ENCODE results near the gene ARHGAP10. TPM values are rescaled to one million over a fixed set of nuclear protein-coding genes. Genes with fewer than 3 reads are reported as not detected.

Gene ARHGAP10
- total RNA-seq, 2 experiments from 2014 or later: 3.6 to 3.8 TPM

GRCh38 chr4:147772459-147772969 is 40.6 kb downstream of the ARHGAP10 start:
- no peak overlapping the region for H3K27ac Mint-ChIP-seq
- H3K4me1 Mint-ChIP-seq (ENCODE audit: low read depth): peaks cover 8% of the 10 kb centered on the region
- CTCF ChIA-PET: no interaction called here

DNA sequence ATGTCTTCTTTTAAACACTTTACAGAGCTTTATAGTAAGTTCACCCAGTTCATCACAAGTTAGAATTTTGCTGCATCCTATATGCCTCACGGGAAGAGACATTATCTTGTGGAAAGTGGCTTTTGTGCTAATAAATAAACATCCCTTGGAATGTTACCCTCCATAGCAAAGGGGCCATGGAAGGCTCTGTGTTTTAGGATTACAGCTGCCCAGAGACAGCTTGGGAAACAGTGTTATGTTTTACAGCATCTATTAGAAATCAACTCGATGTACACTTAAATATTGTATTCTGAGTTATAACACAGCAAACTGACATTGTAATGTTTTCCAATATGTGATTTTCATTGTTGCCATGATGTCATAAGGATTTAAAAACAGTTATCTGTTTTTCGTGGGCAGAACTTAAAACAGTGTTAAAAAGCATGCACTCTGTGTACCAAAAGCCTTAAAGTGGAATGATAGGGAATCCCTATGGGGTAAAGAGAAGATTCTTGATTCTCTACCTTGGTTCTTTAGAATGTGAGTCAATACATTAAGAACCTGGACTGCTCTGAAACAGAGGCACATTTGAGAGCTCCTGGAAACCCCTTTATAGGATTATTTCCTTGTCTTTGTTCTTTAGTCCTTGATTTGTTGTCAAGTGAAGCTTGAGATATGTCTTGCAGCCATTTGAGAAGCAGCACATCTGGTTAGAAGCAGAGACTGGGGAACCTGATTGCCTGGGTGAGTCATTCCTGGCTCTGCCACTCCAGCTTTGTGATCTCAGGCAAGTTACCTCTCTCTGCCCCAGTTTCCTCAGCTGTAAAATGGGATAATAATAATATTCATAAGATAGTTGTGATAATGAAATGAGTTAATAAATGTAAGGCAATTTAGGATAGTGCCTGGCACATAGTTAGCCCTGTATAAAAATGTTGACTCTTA is 41.6 kb downstream of the ARHGAP10 start:
- Mint-ChIP-seq H3K4me1 (ENCODE audit: low read depth) (peaks cover 8% of the 10 kb centered on the region), H3K27ac (no peak overlapping the region), H3K36me3 (ENCODE audit: low read depth) (no peaks in the 10 kb centered on the region), H3K27me3 (ENCODE audit: low read depth) (no peaks in the 10 kb centered on the region), H3K9me3 (no peaks in the 10 kb centered on the region), H3K4me3 (no peak overlapping the region)
- intact Hi-C loops (cut with micrococcal nuclease): no loop called here
- CTCF ChIA-PET: interaction anchor here (0.6 kb wide), 1 partner anchor 23 kb away, joined by 3 read pairs; no protein-coding TSS in a partner anchor
- DNase-seq: no peak

More at GRCh38 chr4:147772459-147772969, 40.6 kb downstream of the ARHGAP10 start:
- no peak for DNase-seq
- Mint-ChIP-seq H3K4me3 (no peak overlapping the region), H3K27me3 (ENCODE audit: low read depth) (no peaks in the 10 kb centered on the region), H3K36me3 (ENCODE audit: low read depth) (no peaks in the 10 kb centered on the region), H3K9me3 (no peaks in the 10 kb centered on the region)
- intact Hi-C loops (cut with micrococcal nuclease): no loop called here

DNA sequence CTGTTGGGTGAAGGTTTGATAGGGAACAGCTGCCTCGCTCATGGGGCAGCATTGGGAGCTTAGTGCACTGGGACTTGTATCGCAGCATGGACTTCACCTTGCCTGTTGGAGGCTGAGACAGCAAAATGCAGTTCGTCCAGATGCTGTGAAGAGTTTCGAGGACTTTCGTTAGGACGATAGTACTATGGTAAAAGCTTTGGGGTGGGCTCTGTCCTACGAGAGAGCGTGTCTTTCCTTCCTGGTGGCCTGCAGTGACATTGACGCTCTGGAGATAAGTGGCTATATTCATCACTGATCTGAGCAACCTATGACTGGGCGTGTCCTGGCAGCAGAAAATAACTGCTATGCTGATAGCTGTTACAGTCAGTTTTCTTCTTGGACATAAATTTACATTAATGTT is 44.8 kb downstream of the ARHGAP10 start:
- Mint-ChIP-seq H3K4me1 (ENCODE audit: low read depth) (peaks cover 7% of the 10 kb centered on the region), H3K36me3 (ENCODE audit: low read depth) (no peaks in the 10 kb centered on the region), H3K9me3 (no peaks in the 10 kb centered on the region), H3K4me3 (no peak overlapping the region), H3K27ac (no peak overlapping the region), H3K27me3 (ENCODE audit: low read depth) (no peaks in the 10 kb centered on the region)
- DNase-seq: no peak
- CTCF ChIA-PET: interaction anchor here (0.6 kb wide), 1 partner anchor 90 kb away, joined by 3 read pairs; no protein-coding TSS in a partner anchor
- intact Hi-C loops (cut with micrococcal nuclease): no loop called here

GRCh38 chr4:147777456-147778091 is 45.7 kb downstream of the ARHGAP10 start:
- no peak overlapping the region for H3K27ac Mint-ChIP-seq
- peaks cover 11% of the 10 kb centered on the region for H3K4me1 Mint-ChIP-seq (ENCODE audit: low read depth)
- no peaks in the 10 kb centered on the region for H3K36me3 Mint-ChIP-seq (ENCODE audit: low read depth)
- CTCF ChIA-PET: no interaction called here
- H3K9me3 Mint-ChIP-seq: no peaks in the 10 kb centered on the region
- H3K4me3 Mint-ChIP-seq: no peak overlapping the region
- no peaks in the 10 kb centered on the region for H3K27me3 Mint-ChIP-seq (ENCODE audit: low read depth)
- intact Hi-C loops (cut with micrococcal nuclease): no loop called here
- no peak for DNase-seq

DNA sequence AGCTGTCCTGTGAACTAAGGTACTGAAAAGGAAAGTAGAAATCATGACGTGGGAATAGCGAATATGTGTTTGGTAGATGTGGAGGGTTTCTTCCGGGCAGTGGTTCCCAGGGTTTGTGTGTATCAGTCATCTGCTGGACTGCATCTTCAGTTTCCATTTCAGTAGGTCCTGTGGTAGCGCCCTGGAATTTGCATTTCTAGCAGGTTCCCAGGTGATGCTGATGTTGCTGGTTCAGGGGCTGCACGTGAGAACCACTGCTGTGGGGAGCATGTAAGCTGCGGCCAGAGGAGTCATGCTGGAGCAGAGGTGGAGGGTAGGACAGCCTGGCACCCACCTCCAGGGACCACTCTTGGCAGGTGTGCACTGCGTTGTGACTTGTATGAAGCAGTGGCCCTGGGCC is 47.1 kb downstream of the ARHGAP10 start:
- Mint-ChIP-seq H3K4me3 (no peak overlapping the region), H3K4me1 (ENCODE audit: low read depth) (peaks cover 11% of the 10 kb centered on the region), H3K36me3 (ENCODE audit: low read depth) (no peaks in the 10 kb centered on the region), H3K27ac (no peak overlapping the region), H3K9me3 (no peaks in the 10 kb centered on the region), H3K27me3 (ENCODE audit: low read depth) (no peaks in the 10 kb centered on the region)
- no peak for DNase-seq
- intact Hi-C loops (cut with micrococcal nuclease): no loop called here
- CTCF ChIA-PET: no interaction called here

- Mint-ChIP-seq H3K27ac (no peak overlapping the region), H3K9me3 (no peaks in the 10 kb centered on the region), H3K4me3 (no peak overlapping the region), H3K4me1 (ENCODE audit: low read depth) (peaks cover 11% of the 10 kb centered on the region), H3K36me3 (ENCODE audit: low read depth) (no peaks in the 10 kb centered on the region), H3K27me3 (ENCODE audit: low read depth) (no peaks in the 10 kb centered on the region)
- intact Hi-C loops (cut with micrococcal nuclease): no loop called here
- no peak for DNase-seq
- CTCF ChIA-PET: no interaction called here
These were observed 47.6 kb downstream of the ARHGAP10 start for GRCh38 chr4:147779451-147779850.

DNA sequence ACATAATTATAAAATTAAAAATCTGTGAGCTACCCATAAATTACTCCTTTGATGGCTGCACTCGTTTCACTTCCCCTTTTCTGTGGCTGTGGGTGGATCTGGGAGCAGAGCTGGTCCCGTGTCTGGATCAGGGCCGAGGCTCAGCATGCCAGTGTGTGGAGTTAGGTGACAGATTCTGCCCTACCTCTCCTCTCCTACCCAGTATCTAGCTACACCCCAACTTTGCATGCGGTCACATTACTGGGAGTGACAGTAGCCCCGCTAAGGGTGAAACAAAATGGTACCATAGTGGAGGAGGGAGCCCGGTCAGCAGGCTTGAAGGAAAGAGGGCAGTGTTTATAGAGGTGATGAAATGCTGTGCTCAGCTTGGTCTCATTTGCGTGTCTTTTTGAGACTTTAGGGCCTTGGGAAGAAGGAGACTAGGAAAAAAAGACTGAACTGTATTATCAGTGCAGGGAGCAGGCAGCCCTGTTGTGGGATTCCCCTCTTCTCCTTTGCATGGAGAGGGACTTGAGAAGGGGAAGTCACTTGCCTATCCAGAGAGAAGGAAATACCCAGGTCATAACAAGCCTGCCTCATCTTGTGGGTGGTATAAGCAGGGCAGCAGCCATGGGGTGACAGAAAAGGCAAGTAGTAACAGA is 48.4 kb downstream of the ARHGAP10 start:
- Mint-ChIP-seq H3K36me3 (ENCODE audit: low read depth) (no peaks in the 10 kb centered on the region), H3K4me3 (no peak overlapping the region), H3K4me1 (ENCODE audit: low read depth) (peaks cover 11% of the 10 kb centered on the region), H3K27me3 (ENCODE audit: low read depth) (no peaks in the 10 kb centered on the region), H3K27ac (no peak overlapping the region), H3K9me3 (no peaks in the 10 kb centered on the region)
- intact Hi-C loops (cut with micrococcal nuclease): no loop called here
- CTCF ChIA-PET: no interaction called here
- peak; percentile 17 for DNase-seq

DNA sequence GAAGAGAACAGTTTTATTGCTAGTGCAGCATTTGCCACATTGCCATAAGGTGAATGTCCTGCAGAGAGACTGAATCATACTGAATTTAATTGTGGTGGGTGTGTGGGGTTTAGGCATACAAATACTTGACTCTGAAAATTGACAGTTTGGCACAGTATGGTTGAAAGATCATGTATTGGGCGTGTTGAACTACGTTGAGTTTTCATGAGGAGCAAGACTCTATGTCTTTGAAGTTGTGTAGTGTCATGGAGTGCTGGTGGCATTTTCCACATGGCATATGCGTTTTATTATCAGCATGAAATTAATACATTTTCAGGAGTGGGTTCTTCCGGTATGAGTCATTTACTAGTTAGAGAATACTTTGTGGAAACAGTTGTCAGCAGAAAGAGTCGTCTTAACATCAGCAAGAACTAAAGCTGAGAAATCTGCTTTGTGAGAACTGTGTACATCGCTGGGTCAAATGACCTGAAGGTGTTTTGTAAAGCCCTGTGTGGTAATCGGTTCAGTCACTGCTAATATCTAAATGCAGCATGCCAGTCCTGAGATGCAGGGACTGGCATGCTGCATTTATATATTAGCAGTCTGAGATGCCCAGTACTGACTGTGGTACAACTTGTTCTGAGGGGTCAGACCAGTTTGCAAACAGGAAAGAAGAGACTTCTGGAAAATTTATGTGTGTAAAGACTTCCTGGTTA is 50.3 kb downstream of the ARHGAP10 start:
- intact Hi-C loops (cut with micrococcal nuclease): no loop called here
- no peak overlapping the region for H3K4me3 Mint-ChIP-seq
- no peaks in the 10 kb centered on the region for H3K9me3 Mint-ChIP-seq
- no peak overlapping the region for H3K27ac Mint-ChIP-seq
- peaks cover 14% of the 10 kb centered on the region for H3K4me1 Mint-ChIP-seq (ENCODE audit: low read depth)
- DNase-seq: no peak
- H3K36me3 Mint-ChIP-seq (ENCODE audit: low read depth): no peaks in the 10 kb centered on the region
- CTCF ChIA-PET: no interaction called here
- H3K27me3 Mint-ChIP-seq (ENCODE audit: low read depth): no peaks in the 10 kb centered on the region

GRCh38 chr4:147785129-147785528 is 53.2 kb downstream of the ARHGAP10 start:
- Mint-ChIP-seq H3K27me3 (ENCODE audit: low read depth) (no peaks in the 10 kb centered on the region), H3K27ac (no peak overlapping the region), H3K4me3 (no peak overlapping the region), H3K4me1 (ENCODE audit: low read depth) (peaks cover 13% of the 10 kb centered on the region), H3K36me3 (ENCODE audit: low read depth) (no peaks in the 10 kb centered on the region), H3K9me3 (no peaks in the 10 kb centered on the region)
- CTCF ChIA-PET: interaction anchor here (1.1 kb wide), 1 partner anchor 82 kb away, joined by 4 read pairs; no protein-coding TSS in a partner anchor
- no peak for DNase-seq
- intact Hi-C loops (cut with micrococcal nuclease): no loop called here

GRCh38 chr4:147786031-147786430 is 54.1 kb downstream of the ARHGAP10 start:
- Mint-ChIP-seq H3K9me3 (no peaks in the 10 kb centered on the region), H3K36me3 (ENCODE audit: low read depth) (no peaks in the 10 kb centered on the region), H3K27me3 (ENCODE audit: low read depth) (no peaks in the 10 kb centered on the region), H3K4me3 (no peak overlapping the region), H3K4me1 (ENCODE audit: low read depth) (peaks cover 8% of the 10 kb centered on the region), H3K27ac (no peak overlapping the region)
- intact Hi-C loops (cut with micrococcal nuclease): no loop called here
- CTCF ChIA-PET: interaction anchor here (0.5 to 1.8 kb wide), 2 partner anchors 48 to 81 kb away, joined by 3 to 10 read pairs; no protein-coding TSS in a partner anchor
- DNase-seq: no peak

- Mint-ChIP-seq H3K27ac (no peak overlapping the region), H3K4me3 (no peak overlapping the region), H3K4me1 (ENCODE audit: low read depth) (peaks cover 8% of the 10 kb centered on the region), H3K36me3 (ENCODE audit: low read depth) (no peaks in the 10 kb centered on the region), H3K27me3 (ENCODE audit: low read depth) (no peaks in the 10 kb centered on the region), H3K9me3 (no peaks in the 10 kb centered on the region)
- DNase-seq: no peak
- CTCF ChIA-PET: interaction anchor here (1.8 kb wide), 1 partner anchor 80 kb away, joined by 10 read pairs; no protein-coding TSS in a partner anchor
- intact Hi-C loops (cut with micrococcal nuclease): no loop called here
These were observed 54.6 kb downstream of the ARHGAP10 start for GRCh38 chr4:147786531-147786930.

DNA sequence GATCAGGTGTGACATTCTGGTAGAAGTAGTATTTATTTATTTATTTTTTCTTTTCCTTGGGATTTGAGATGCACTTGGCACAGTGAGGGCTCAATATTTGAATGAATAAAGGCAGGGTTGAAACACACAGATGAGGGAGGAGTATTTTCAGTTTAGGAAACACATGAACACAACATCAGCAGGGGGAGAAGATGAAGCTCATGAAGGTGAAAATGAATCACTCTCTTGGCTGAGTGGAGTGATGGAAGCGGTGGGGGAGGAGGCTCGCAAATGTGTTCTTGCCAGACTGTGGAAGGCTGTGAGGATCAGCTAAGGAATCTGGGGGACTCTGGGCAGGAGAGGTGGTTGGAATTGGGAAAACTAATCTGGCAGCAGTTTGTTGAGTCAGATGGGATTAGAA is 55.3 kb downstream of the ARHGAP10 start:
- DNase-seq: no peak
- Mint-ChIP-seq H3K36me3 (ENCODE audit: low read depth) (no peaks in the 10 kb centered on the region), H3K4me3 (no peak overlapping the region), H3K9me3 (no peaks in the 10 kb centered on the region), H3K4me1 (ENCODE audit: low read depth) (peaks cover 10% of the 10 kb centered on the region), H3K27me3 (ENCODE audit: low read depth) (no peaks in the 10 kb centered on the region), H3K27ac (no peak overlapping the region)
- CTCF ChIA-PET: interaction anchor here (1.8 kb wide), 1 partner anchor 79 kb away, joined by 10 read pairs; no protein-coding TSS in a partner anchor
- intact Hi-C loops (cut with micrococcal nuclease): no loop called here
